SU-DHL-6 (cell line): ENCODE data around the gene DUSP22.

Experiments used
- H2AFZ ChIP-seq: fragments of 200-600 bp; sonication (generic); 2 replicates; pipeline ENCODE4 v1.6.1; 2014; ENCODE audit warnings: low read depth, mild to moderate bottlenecking, moderate library complexity, mixed read lengths, antibody characterized with exemption, low read length; ENCODE audit not compliant: severe bottlenecking
- H3F3A ChIP-seq: fragments of 200-600 bp; shearing (Covaris generic); 2 replicates; pipeline ENCODE4 v1.6.0; 2016; ENCODE audit warnings: antibody characterized with exemption, mild to moderate bottlenecking; ENCODE audit not compliant: insufficient read depth
- H3K27ac ChIP-seq: fragments of 200-600 bp; sonication (generic); 2 replicates; pipeline ENCODE4 v1.5.1; 2016; ENCODE audit warnings: low read depth, mild to moderate bottlenecking, low read length, moderate library complexity, mixed read lengths
- H3K27me3 ChIP-seq: fragments of 200-600 bp; sonication (generic), shearing (Covaris generic); 2 replicates; pipeline ENCODE4 v1.6.0; 2014; ENCODE audit warnings: mild to moderate bottlenecking, low read length
- H3K36me3 ChIP-seq: fragments of 200-600 bp; sonication (generic); 2 replicates; pipeline ENCODE4 v1.6.1; 2014; ENCODE audit warnings: mild to moderate bottlenecking, low read length, mixed read lengths
- H3K4me2 ChIP-seq: fragments of 300-600, 200-600 bp; shearing (Covaris generic), sonication (generic); 2 replicates; pipeline ENCODE4 v1.6.0; 2014; ENCODE audit warnings: low read length, low read depth, mild to moderate bottlenecking; ENCODE audit not compliant: poor library complexity, severe bottlenecking
- H3K4me3 ChIP-seq: fragments of 200-600 bp; sonication (generic); 2 replicates; pipeline ENCODE4 v1.5.1; 2014; ENCODE audit warnings: antibody characterized with exemption, low read length, mild to moderate bottlenecking, mixed read lengths; ENCODE audit not compliant: insufficient read depth, poor library complexity, severe bottlenecking
- H3K79me2 ChIP-seq: fragments of 200-600 bp; sonication (generic); 2 replicates; pipeline ENCODE4 v1.6.1; 2014; ENCODE audit warnings: mild to moderate bottlenecking, low read length, moderate library complexity; ENCODE audit not compliant: insufficient read depth
- H3K9ac ChIP-seq: fragments of 200-600 bp; sonication (generic); 2 replicates; pipeline ENCODE4 v1.7.0; 2014; ENCODE audit warnings: mild to moderate bottlenecking, low read length
- H3K9me2 ChIP-seq: fragments of 200-600 bp; sonication (generic); replicated peaks from 2 replicates; pipeline ENCODE4 v1.6.1; 2014; ENCODE audit warnings: low read length; ENCODE audit not compliant: insufficient read depth
- H3K9me3 ChIP-seq: fragments of 200-600 bp; sonication (generic); 2 replicates; pipeline ENCODE4 v1.6.1; 2014; ENCODE audit warnings: low read length, mixed read lengths; ENCODE audit not compliant: insufficient read depth
- H4K20me1 ChIP-seq: fragments of 200-600 bp; sonication (generic); 2 replicates; pipeline ENCODE4 v1.6.1; 2014; ENCODE audit warnings: low read depth, mild to moderate bottlenecking, antibody characterized with exemption, low read length, moderate library complexity, mixed read lengths
- EZH2phosphoT487 ChIP-seq: fragments of 200-600 bp; sonication (generic), shearing (Covaris generic); conservative IDR thresholded peaks from 2 replicates; pipeline ENCODE4 v1.6.1; 2018; ENCODE audit warnings: mild to moderate bottlenecking, antibody characterized with exemption, low read length, moderate library complexity, mixed read lengths
- TF ChIP-seq, protein P1 (sequence below): fragments of 200-600 bp; sonication (generic); IDR thresholded peaks from one replicate; pipeline ENCODE4 v1.5.1; 2017; ENCODE audit warnings: antibody characterized with exemption, mild to moderate bottlenecking, low read length, moderate library complexity; ENCODE audit not compliant: insufficient read depth, poor library complexity, severe bottlenecking

Gene DUSP22

DNA sequence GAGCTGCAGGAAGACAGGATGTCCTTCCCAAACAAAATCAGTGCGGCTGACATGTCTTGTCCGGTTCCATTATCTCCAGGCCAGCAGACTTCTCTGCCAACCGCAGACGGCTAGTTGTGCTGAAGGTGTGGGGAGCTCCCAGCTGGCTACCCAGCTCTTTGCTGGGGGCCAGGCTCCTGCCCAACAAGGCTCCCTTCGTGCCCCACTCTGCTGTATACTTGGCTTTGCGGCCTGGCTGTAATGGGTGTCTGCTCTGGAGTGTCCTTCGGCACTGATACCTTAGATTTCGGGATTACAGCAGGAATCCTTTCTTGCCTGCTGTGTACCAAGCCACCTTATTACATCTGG lies 50.5 kb downstream of the DUSP22 start:
- no peak overlapping the region for H3K4me3 ChIP-seq
- no peak for TF ChIP-seq EZH2phosphoT487
- TF ChIP-seq, protein P1, sequence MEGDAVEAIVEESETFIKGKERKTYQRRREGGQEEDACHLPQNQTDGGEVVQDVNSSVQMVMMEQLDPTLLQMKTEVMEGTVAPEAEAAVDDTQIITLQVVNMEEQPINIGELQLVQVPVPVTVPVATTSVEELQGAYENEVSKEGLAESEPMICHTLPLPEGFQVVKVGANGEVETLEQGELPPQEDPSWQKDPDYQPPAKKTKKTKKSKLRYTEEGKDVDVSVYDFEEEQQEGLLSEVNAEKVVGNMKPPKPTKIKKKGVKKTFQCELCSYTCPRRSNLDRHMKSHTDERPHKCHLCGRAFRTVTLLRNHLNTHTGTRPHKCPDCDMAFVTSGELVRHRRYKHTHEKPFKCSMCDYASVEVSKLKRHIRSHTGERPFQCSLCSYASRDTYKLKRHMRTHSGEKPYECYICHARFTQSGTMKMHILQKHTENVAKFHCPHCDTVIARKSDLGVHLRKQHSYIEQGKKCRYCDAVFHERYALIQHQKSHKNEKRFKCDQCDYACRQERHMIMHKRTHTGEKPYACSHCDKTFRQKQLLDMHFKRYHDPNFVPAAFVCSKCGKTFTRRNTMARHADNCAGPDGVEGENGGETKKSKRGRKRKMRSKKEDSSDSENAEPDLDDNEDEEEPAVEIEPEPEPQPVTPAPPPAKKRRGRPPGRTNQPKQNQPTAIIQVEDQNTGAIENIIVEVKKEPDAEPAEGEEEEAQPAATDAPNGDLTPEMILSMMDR = no peak
- H3F3A ChIP-seq = no peaks in the 10 kb centered on the region
- H3K79me2 ChIP-seq = no peaks in the 10 kb centered on the region
- H3K9me3 ChIP-seq = no peaks in the 10 kb centered on the region
- no peak overlapping the region for H3K9ac ChIP-seq
- no peaks in the 10 kb centered on the region for H3K36me3 ChIP-seq
- H3K27ac ChIP-seq = no peak overlapping the region
- H3K9me2 ChIP-seq = no peaks in the 10 kb centered on the region
- no peaks in the 10 kb centered on the region for H4K20me1 ChIP-seq
- no peak overlapping the region for H3K4me2 ChIP-seq
- no peak overlapping the region for H2AFZ ChIP-seq
- H3K27me3 ChIP-seq = no peaks in the 10 kb centered on the region

DNA sequence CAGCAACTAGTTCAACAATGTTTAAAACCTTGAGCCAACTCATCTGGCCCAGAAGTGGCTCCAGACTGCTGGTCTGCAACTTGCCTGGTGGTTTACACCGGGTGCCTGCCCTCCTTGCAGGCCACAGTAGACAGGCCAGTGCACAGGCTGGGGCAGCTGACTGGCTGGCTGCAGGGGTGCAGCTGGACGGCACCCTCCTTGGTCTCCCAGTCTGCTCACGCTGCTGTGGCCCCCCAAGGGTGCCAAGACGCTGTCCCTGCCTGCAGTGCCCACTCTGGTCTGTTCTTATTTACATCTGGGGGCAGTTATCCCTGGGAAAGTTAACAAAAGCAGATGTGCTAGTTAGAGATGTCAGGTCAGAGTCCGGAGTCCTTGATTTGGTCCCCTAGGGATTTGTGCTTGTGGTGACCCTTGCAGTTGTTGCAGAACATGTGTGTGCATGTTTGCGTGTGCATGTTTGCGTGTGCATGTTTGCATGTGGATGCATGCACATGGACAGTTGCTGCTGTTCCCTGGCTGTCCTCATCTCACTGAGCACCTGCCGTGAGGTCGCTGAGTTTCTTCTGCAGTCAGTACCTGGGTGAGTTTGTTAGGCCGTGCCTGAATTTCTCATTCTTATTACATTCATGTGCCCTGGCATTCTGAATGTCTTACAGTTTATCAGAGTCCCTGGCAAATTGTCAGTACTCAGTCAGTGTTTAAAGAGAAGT lies 51.1 kb downstream of the DUSP22 start:
- no peaks in the 10 kb centered on the region for H3K9me2 ChIP-seq
- no peak overlapping the region for H3K4me3 ChIP-seq
- no peak overlapping the region for H3K4me2 ChIP-seq
- no peaks in the 10 kb centered on the region for H3K9me3 ChIP-seq
- no peak for TF ChIP-seq EZH2phosphoT487
- TF ChIP-seq, protein P1 = no peak
- H3K9ac ChIP-seq = no peak overlapping the region
- H3K27me3 ChIP-seq = no peaks in the 10 kb centered on the region
- H3F3A ChIP-seq = no peaks in the 10 kb centered on the region
- no peaks in the 10 kb centered on the region for H3K79me2 ChIP-seq
- no peak overlapping the region for H3K27ac ChIP-seq
- no peaks in the 10 kb centered on the region for H4K20me1 ChIP-seq
- no peak overlapping the region for H2AFZ ChIP-seq
- no peaks in the 10 kb centered on the region for H3K36me3 ChIP-seq

DNA sequence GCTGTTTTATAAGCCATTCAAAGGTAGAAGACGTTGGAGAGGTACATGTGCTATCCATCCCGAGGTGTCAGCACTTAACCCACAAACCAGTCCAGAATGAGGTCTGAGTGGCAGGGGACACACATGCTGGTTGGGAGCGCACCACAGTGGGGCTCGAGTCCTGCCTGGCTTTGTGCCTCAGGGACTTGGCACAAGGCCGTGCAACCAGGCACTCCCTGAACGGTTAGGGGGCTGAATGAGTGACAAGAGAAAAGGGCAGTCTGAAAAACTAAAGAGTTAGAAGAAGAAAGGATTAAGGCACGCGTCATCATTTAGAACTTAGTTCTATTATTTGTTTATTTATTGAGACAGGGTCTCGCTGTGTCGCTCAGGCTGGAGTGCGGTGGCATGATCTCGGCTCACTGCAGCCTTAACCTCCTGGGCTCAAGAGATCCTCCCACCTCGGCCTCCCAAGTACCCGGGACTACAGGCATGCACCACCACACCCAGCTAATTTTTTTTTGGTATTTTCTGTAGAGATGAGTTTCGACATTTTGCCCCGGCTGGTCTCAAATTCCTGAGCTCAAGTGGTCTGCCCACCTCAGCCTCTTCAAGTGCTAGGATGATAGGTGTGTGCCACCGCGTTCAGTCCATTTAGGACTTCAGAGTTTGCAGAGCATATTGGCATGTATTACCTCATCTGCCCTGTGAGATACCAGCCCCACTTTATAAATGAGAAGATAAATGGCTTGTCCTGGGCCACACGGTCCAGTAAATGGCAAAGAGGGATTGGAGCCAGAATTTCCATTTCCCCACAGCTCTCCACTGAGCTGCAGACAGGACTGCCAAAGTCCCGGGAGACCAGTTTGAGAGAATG lies 51.9 kb downstream of the DUSP22 start:
- no peaks in the 10 kb centered on the region for H3K79me2 ChIP-seq

More for the DNA sequence above, 51.9 kb downstream of the DUSP22 start:
- no peak overlapping the region for H2AFZ ChIP-seq
- no peaks in the 10 kb centered on the region for H4K20me1 ChIP-seq
- H3K27me3 ChIP-seq = no peaks in the 10 kb centered on the region
- no peak overlapping the region for H3K9ac ChIP-seq
- no peaks in the 10 kb centered on the region for H3F3A ChIP-seq
- no peaks in the 10 kb centered on the region for H3K9me2 ChIP-seq
- H3K4me3 ChIP-seq = no peak overlapping the region
- TF ChIP-seq EZH2phosphoT487 = no peak
- TF ChIP-seq, protein P1 = no peak
- H3K27ac ChIP-seq = no peak overlapping the region
- no peaks in the 10 kb centered on the region for H3K36me3 ChIP-seq
- H3K9me3 ChIP-seq = no peaks in the 10 kb centered on the region
- no peak overlapping the region for H3K4me2 ChIP-seq
